K562 (cell line): ENCODE measurements around the gene VSNL1. TPM values are rescaled to one million over a fixed set of nuclear protein-coding genes. Genes with fewer than 3 reads are reported as not detected.

Experiments used
- ATAC-seq: fragments of 200-7000 bp; cut with Tn5 transposase; 3 replicates; pipeline ENCODE4 v1.9.1; 2020; ENCODE audit warnings: moderate library complexity
- BruUV-seq: library from RNA; stranded (reverse); fragments of 400-500 nt; replicated peaks from 2 replicates; lab custom pipeline; 2021; lab: Mats Ljungman, UMichigan
- CTCF ChIA-PET: fragments of 300-600 bp; formaldehyde crosslinking; extraction: SDS; loops from one replicate; lab custom pipeline; 2021; ENCODE audit warnings: low intra/inter-chr PET ratio; lab: Yijun Ruan, JAX
- POLR2A ChIA-PET: fragments of 300-600, 350-650 bp; sonication (Branson Sonifier 250); formaldehyde crosslinking; extraction: SDS; loops from one replicate; lab custom pipeline; 2021; ENCODE audit warnings: antibody characterized with exemption, inconsistent platforms; lab: Yijun Ruan, JAX
- DNase-seq, 4 experiments: peaks; one replicate each; pipeline versions ENCODE4 v3.0.0 to v3.0.0-alpha.2; 2011 to 2018; ENCODE audit warnings: low spot score in 3 of 4, mixed read lengths in 3 of 4; ENCODE audit errors: extremely low read depth in 1 of 4
- FAIRE-seq: peaks from 2 replicates; lab custom pipeline; 2011; peaks lifted over from hg19 to GRCh38; lab: Jason Lieb, UNC
- H2AFZ ChIP-seq: 2 replicates; pipeline ENCODE4 v1.6.0; 2011; ENCODE audit warnings: low read depth, low read length, control low read depth, inconsistent platforms
- H3K27ac ChIP-seq: fragments of 200-600 bp; 3 replicates; pipeline ENCODE4 v1.8.0; 2011; ENCODE audit warnings: low read depth, mild to moderate bottlenecking, control low read depth, inconsistent platforms, low read length, moderate library complexity, mixed read lengths; ENCODE audit errors: extremely low read depth
- H3K27me3 ChIP-seq, 2 experiments: fragments of 300-600 bp in 1 of 2; 2 replicates in 1 of 2; 3 replicates in 1 of 2; pipeline versions ENCODE4 v1.6.0 to v1.8.0; 2011; ENCODE audit warnings: inconsistent platforms in 2 of 2, low read length in 2 of 2, mild to moderate bottlenecking in 1 of 2, mixed read lengths in 1 of 2, moderate library complexity in 1 of 2; ENCODE audit not compliant: control insufficient read depth in 2 of 2, insufficient read depth in 2 of 2
- H3K36me3 ChIP-seq: fragments of 300-600 bp; 3 replicates; pipeline ENCODE4 v1.8.0; 2011; ENCODE audit warnings: mild to moderate bottlenecking, low read length, inconsistent platforms; ENCODE audit not compliant: control insufficient read depth, insufficient read depth
- H3K4me1 ChIP-seq, 2 experiments: fragments of 200-600 bp in 1 of 2; replicated peaks in 1 of 2; 2 replicates in 1 of 2; 3 replicates in 1 of 2; pipeline versions ENCODE4 v1.5.1 to v1.8.0; 2011; ENCODE audit warnings: inconsistent platforms in 2 of 2, low read length in 2 of 2, mild to moderate bottlenecking in 1 of 2, mixed read lengths in 1 of 2, moderate library complexity in 1 of 2; ENCODE audit not compliant: control insufficient read depth in 2 of 2, insufficient read depth in 2 of 2
- H3K4me2 ChIP-seq: 2 replicates; pipeline ENCODE4 v1.6.1; 2011; ENCODE audit warnings: low read length, control low read depth, inconsistent platforms, mixed read lengths; ENCODE audit not compliant: insufficient read depth
- H3K4me3 ChIP-seq: fragments of 200-600 bp; sonication (generic), shearing (Covaris generic); 2 replicates; pipeline ENCODE4 v1.5.1; 2016; ENCODE audit warnings: control low read depth, inconsistent platforms
- H3K79me2 ChIP-seq: fragments of 200-600 bp; 3 replicates; pipeline ENCODE4 v1.8.0; 2011; ENCODE audit warnings: low read length, inconsistent platforms; ENCODE audit not compliant: control insufficient read depth, insufficient read depth
- H3K9ac ChIP-seq, 2 experiments: 2 replicates each; pipeline versions ENCODE4 v1.6.0 to v1.6.1; 2011; ENCODE audit warnings: low read depth in 2 of 2, low read length in 2 of 2, control low read depth in 1 of 2, inconsistent platforms in 1 of 2, mild to moderate bottlenecking in 1 of 2, mixed read lengths in 1 of 2; ENCODE audit not compliant: insufficient read depth in 1 of 2
- H3K9me1 ChIP-seq: one replicate; pipeline ENCODE4 v1.6.0; 2011; ENCODE audit warnings: inconsistent platforms, mild to moderate bottlenecking, low read length, moderate library complexity; ENCODE audit not compliant: control insufficient read depth, insufficient read depth
- H3K9me3 ChIP-seq: replicated peaks from 2 replicates; pipeline ENCODE4 v1.5.1; 2011; ENCODE audit warnings: low read depth, low read length, inconsistent platforms; ENCODE audit not compliant: control insufficient read depth, insufficient read depth
- H4K20me1 ChIP-seq: replicated peaks from 2 replicates; pipeline ENCODE4 v1.6.1; 2011; ENCODE audit warnings: low read length, inconsistent platforms, mixed read lengths; ENCODE audit not compliant: control insufficient read depth, insufficient read depth
- BCOR ChIP-seq: fragments of 450-650 bp; IDR thresholded peaks from 2 replicates; pipeline ENCODE4 v1.6.1; 2016
- SAP30 ChIP-seq: fragments of 200-600 bp; sonication (generic); IDR thresholded peaks from 2 replicates; pipeline ENCODE4 v1.6.1; 2012; ENCODE audit warnings: borderline replicate concordance, low read depth, mild to moderate bottlenecking, moderate library complexity, low read length, control low read depth, inconsistent platforms; ENCODE audit not compliant: insufficient read depth, poor library complexity, severe bottlenecking
- ZBTB26 ChIP-seq: fragments of 450-650 bp; formaldehyde crosslinking; IDR thresholded peaks from 2 replicates; pipeline ENCODE4 v1.4.0; 2022; ENCODE audit warnings: missing genetic modification characterization
- ZBTB34 ChIP-seq: fragments of 250-450 bp; sonication (Bioruptor Pico); IDR thresholded peaks from 2 replicates; pipeline ENCODE4 v1.8.0; 2021; ENCODE audit warnings: mild to moderate bottlenecking, moderate library complexity
- WGBS: fragments of 100-300 bp; shearing (Covaris generic); methylation state at CpG from one replicate; pipeline ENCODE4 v1.1.6; 2016; ENCODE audit warnings: low coverage, mixed read lengths; ENCODE audit not compliant: insufficient coverage; ENCODE audit errors: missing lambda C conversion rate; 5-methylcytosine and 5-hydroxymethylcytosine counted together
- in situ Hi-C: fragments of 300-500 bp; cut with MboI; formaldehyde crosslinking; loops from 4 replicates; pipeline ENCODE4 v1.15.0; 2018; ENCODE audit warnings: inconsistent platforms, mixed read lengths
- intact Hi-C: fragments of 100-400 bp; cut with micrococcal nuclease; formaldehyde crosslinking; loops from 2 replicates; pipeline ENCODE4 v1.14.2; 2022
- polyA plus RNA-seq, 8 experiments: library from polyadenylated mRNA; depleted of rRNA in 4 of 8; stranded (reverse) in 5 of 8; unstranded in 3 of 8; fragments of >200 nt; fragmentation: Nextera tagmentation in 2 of 8; fragmentation: Illumina TruSeq in 1 of 8; extraction: Ambion mirVana in 2 of 8; extraction: Trizol in 1 of 8; gene quantifications; 2 replicates each; pipeline versions ENCODE4 v1.2.1 to v1.2.3, GENCODE V29; 2011 to 2014; ENCODE audit warnings: inconsistent platforms in 1 of 8, missing spikeins in 1 of 8
- total RNA-seq, 7 experiments: library from RNA; depleted of rRNA in 6 of 7; stranded (reverse); fragments of >200 nt in 6 of 7; fragmentation: Illumina TruSeq in 2 of 7; extraction: Trizol in 2 of 7; gene quantifications; 2 replicates each; pipeline versions ENCODE4 v1.2.1 to v1.2.3, GENCODE V29; 2011 to 2021; ENCODE audit warnings: low replicate concordance in 1 of 7

The VSNL1 gene
- total and polyA plus RNA-seq, 9 of the 15 experiments (the other 6 are each of a cell fraction or from before 2014, with no cell fraction given) = 0.20 TPM; not detected in 8

DNA sequence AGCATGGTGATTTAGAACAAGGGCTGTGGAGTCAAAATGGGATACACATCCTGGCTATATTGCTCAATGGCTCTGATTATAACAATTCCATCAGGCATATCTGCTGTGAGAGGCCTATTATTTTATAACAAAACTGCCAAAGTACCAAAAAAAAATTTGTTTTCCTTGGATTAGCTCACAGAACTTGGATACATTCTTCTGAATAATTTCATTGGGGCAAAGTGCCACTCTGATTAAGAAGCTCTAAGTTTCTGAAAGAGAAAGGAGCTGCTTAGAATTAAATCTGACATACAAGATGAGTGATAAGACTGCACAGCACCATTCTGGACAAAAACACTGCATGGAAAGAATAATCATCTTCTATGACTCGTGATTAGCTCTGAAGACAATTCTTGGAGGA lies 127.4 kb downstream of the VSNL1 start:
- Histone ChIP-seq H3K4me1 (no peaks in the 10 kb centered on the region), H3K9me1 (no peaks in the 10 kb centered on the region)
- intact Hi-C loops = no loop called here
- DNase-seq = no peak
- ChIA-PET POLR2A (no interaction called here), CTCF (no interaction called here)
- TF ChIP-seq ZBTB26 (CRISPR knock-in tag) (no peak), ZBTB34 (CRISPR knock-in tag) (no peak), SAP30 (no peak), BCOR (no peak)
- TF ChIP-seq, all 486 proteins: peak for 0
- Histone ChIP-seq H3K4me2 (no peak overlapping the region), H4K20me1 (no peaks in the 10 kb centered on the region; the same call in 1 of the 2 replicates), H3K27me3 (no peaks in the 10 kb centered on the region), H2AFZ (no peak overlapping the region), H3K27ac (no peak overlapping the region), H3K36me3 (peaks cover 79% of the 10 kb centered on the region), H3K9ac (no peak overlapping the region), H3K79me2 (no peaks in the 10 kb centered on the region), H3K9me3 (no peaks in the 10 kb centered on the region), H3K4me3 (no peak overlapping the region)
- no peak for FAIRE-seq
- BruUV-seq = no TSS peak
- 83% methylated on average over 1 of the region's 1 CpG for WGBS
- ATAC-seq = no peak
- in situ Hi-C loops = no loop called here
